Right cardiac atrium (tissue), 5 donors: Measurements from ENCODE around the gene TRIM71. TPM values are rescaled to one million over a fixed set of nuclear protein-coding genes. Genes with fewer than 3 reads are reported as not detected.

Experiments used
- ATAC-seq, 2 donors: fragments of 200-7000 bp; cut with Tn5 transposase; one replicate each; pipeline versions ENCODE4 v1.8.0 to v1.9.1; 2020; ENCODE audit warnings: moderate library complexity in 2 of 2, mild to moderate bottlenecking in 1 of 2
- DNase-seq, 3 donors: peaks; one replicate each; pipeline ENCODE4 v3.0.0-alpha.2; 2020
- H3K27ac ChIP-seq: one replicate; pipeline ENCODE4 v1.5.1; 2013; ENCODE audit warnings: mild to moderate bottlenecking, low read length, control low read depth, moderate library complexity
- H3K27me3 ChIP-seq: one replicate; pipeline ENCODE4 v1.6.1; 2013; ENCODE audit not compliant: control insufficient read depth, insufficient read depth
- H3K4me1 ChIP-seq: one replicate; pipeline ENCODE4 v1.6.1; 2013; ENCODE audit warnings: low read length; ENCODE audit not compliant: control insufficient read depth, insufficient read depth
- H3K4me3 ChIP-seq: one replicate; pipeline ENCODE4 v1.5.1; 2013; ENCODE audit warnings: low read length, control low read depth
- H3K9me3 ChIP-seq: one replicate; pipeline ENCODE4 v1.6.1; 2013; ENCODE audit warnings: low read length; ENCODE audit not compliant: control insufficient read depth
- WGBS: extraction: QIAGEN DNeasy Blood & Tissue Kit; methylation state at CpG from one replicate; pipeline ENCODE4 v1.1.7; 2013; 5-methylcytosine and 5-hydroxymethylcytosine counted together
- intact Hi-C, 4 donors: fragments of 100-400 bp; cut with DNase I; formaldehyde crosslinking; loops; one replicate each; pipeline versions ENCODE4 v1.11.0 to v1.14.0; 2022 to 2023
- polyA plus RNA-seq: library from polyadenylated mRNA; stranded (reverse); fragments of 200-250 nt; gene quantifications from one replicate; pipeline ENCODE4 v1.2.3, GENCODE V29; 2013
- total RNA-seq, 4 donors: library from RNA; stranded (reverse); fragmentation: NEBNext Ultra II Directional; extraction: Animal tissue kit (Norgen Biotek cat#: 25700); gene quantifications; one replicate each; pipeline ENCODE4 v1.2.1, GENCODE V29; 2021
- donor health status: healthy with polysubstance abuse.
- donor health status: DM: no; HTN: yes; CAD: no.
- donor health status: DM: no; HTN: no; CAD: no.
- donor health status: DM: no; HTN: yes; CAD: no; lungs with severe emphysema.
- donor health status: DM: yes; HTN: yes; CAD: no.

Gene TRIM71
- total and polyA plus RNA-seq, 5 donors = not detected

DNA sequence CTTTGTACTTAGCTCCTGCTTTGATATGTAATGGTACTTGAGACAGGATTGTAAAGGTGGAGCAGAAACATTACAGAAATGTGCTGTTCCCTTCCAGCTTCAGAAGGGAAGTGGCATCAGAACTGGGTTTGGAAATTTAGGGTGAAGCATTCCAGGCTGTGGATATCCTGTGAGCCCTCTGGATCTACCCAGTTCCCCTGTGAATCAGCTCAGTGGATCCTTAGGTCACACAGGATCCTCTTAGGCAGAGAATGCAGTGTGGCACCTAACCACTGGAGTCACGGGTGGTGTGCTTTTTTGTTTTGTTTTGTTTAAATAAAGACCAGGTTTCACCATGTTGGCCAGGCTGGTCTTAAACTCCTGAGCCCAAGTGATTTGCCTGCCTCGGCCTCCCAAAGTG, 66.0 kb downstream of the TRIM71 start:
- no peak overlapping the region for H3K27ac ChIP-seq
- no peak for ATAC-seq
- no peaks in the 10 kb centered on the region for H3K4me1 ChIP-seq
- intact Hi-C loops = no loop called here
- H3K27me3 ChIP-seq = no peaks in the 10 kb centered on the region
- no peaks in the 10 kb centered on the region for H3K9me3 ChIP-seq
- DNase-seq = no peak
- H3K4me3 ChIP-seq = no peak overlapping the region
- WGBS = 90% methylated on average over 2 of the region's 2 CpGs

DNA sequence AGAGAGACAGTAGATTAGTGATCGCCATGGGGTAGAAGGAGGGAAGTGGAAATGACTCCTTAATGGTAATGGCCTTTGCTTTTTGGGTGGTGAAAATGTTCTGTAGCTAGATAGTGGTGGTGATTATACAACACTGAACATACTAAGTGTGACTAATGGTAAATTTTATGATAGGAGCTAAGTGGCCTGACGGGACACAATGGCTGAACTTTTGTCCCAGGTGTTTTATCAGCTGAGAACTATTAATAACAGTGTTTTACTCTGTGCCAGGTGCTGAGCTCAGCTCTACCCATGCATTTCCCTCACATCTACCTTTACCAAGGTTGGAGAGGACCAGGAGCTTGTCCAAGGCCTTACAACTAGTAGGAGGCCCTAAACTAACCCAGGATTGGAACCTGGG, 66.8 kb downstream of the TRIM71 start:
- Histone ChIP-seq H3K4me1 (no peaks in the 10 kb centered on the region), H3K9me3 (no peaks in the 10 kb centered on the region), H3K27ac (no peak overlapping the region), H3K4me3 (no peak overlapping the region), H3K27me3 (no peaks in the 10 kb centered on the region)
- ATAC-seq (no peak), DNase-seq (no peak)
- WGBS = 83% methylated on average over 2 of the region's 2 CpGs
- intact Hi-C loops = no loop called here

DNA sequence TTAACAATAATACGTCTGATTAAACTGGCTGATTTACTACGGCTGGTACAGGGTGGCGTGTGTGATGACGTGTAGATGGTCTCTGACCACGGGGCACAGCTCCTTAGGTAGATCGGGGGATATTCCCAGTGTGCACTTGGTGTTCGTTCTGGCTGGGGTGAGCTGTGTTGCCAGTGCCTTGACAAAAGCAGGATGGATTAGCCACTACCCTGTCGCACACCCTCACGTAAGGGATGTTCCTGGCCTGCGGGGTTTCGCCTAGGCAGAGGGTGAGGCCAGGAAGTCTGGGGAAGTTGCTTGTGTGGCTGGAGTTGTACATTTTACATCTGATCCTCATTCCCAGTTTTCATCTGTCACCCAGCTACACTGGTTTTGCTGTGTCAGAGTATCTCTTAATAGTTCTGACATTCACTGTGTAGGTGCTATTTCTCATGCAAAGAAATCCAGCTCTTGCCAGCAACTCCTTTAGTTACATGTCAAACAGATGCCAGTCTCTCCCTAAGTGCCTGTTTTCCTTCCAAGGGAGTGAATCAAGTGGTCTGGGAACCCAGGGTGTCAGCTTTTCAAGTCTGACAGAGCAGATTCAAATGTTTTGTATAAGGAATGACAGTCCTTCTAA, 67.6 kb downstream of the TRIM71 start:
- no peak for ATAC-seq
- H3K27me3 ChIP-seq = no peaks in the 10 kb centered on the region
- H3K9me3 ChIP-seq = no peaks in the 10 kb centered on the region
- 91% methylated on average over 11 of the region's 11 CpGs for WGBS
- intact Hi-C loops = no loop called here
- H3K4me3 ChIP-seq = no peak overlapping the region
- no peak overlapping the region for H3K27ac ChIP-seq
- no peak for DNase-seq
- no peaks in the 10 kb centered on the region for H3K4me1 ChIP-seq

DNA sequence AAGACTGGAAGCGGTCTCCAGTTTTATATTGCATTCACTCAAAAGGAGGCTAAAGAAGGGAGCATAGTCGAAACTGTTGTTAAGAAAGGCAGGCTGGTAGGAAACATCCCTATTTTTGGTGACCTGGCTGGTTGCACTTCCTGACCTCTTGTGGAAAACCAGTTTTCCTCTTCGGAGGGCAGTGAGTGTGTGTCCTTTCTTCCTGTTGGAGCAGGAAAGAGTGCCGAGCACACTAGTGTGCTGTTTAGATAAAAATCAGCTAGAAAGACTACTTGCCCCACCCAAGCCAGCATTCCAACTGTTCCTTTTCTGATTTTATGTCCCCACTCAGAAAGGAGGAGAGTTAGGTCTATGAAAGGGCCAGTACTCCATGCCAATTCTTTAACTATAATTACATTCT, 68.5 kb downstream of the TRIM71 start:
- intact Hi-C loops = no loop called here
- no peak overlapping the region for H3K4me3 ChIP-seq
- H3K9me3 ChIP-seq = no peaks in the 10 kb centered on the region
- DNase-seq (no peak), ATAC-seq (no peak)
- no peak overlapping the region for H3K27ac ChIP-seq
- 67% methylated on average over 4 of the region's 4 CpGs for whole genome bisulfite sequencing
- H3K4me1 ChIP-seq = no peaks in the 10 kb centered on the region
- H3K27me3 ChIP-seq = no peaks in the 10 kb centered on the region

DNA sequence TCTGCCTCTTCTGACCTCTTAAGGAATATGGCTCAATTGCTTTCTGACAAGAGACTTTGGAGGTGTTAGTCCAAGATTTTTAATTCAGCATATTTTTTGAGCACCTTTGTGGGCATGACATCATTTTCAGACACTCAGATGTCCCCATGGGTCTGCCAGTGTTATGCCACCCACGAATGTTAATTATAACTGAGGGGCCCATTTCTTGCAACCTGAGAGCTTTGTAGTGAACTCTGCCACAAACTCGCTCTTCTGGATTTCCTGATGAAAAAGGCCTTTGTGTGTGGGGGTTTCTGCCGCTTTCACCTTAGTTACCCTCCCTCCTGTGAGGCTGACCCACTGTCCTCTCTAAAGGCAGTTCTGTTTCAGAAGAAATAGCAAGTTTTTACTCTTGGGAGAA, 69.1 kb downstream of the TRIM71 start:
- Histone ChIP-seq H3K4me3 (no peak overlapping the region), H3K27me3 (no peaks in the 10 kb centered on the region), H3K27ac (no peak overlapping the region), H3K4me1 (no peaks in the 10 kb centered on the region), H3K9me3 (no peaks in the 10 kb centered on the region)
- WGBS = 88% methylated on average over 3 of the region's 3 CpGs
- ATAC-seq = no peak
- DNase-seq = no peak
- intact Hi-C loops = no loop called here

DNA sequence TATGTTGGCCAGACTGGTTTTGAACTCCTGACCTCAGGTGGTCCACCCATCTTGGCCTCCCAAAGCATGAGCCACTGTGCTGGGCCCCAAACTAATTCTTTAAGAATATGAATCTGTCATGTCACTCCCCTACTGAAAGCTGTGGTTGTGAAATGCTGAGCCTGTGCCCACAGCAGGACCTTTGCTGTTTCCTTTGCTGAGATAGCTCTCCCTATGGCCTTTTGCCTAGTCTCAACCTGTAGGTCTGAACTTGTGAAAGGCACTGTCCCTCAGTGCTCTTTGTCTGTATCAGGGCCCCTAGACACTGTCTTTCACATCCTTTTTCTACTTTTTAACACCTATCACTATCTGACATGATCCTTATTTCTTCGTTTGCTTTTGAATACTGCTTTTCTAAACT, 70.9 kb downstream of the TRIM71 start:
- Histone ChIP-seq H3K27me3 (no peaks in the 10 kb centered on the region), H3K4me3 (no peak overlapping the region), H3K27ac (no peak overlapping the region), H3K4me1 (no peaks in the 10 kb centered on the region), H3K9me3 (no peaks in the 10 kb centered on the region)
- ATAC-seq (no peak), DNase-seq (no peak)
- intact Hi-C loops = no loop called here
- 89% methylated on average over 1 of the region's 1 CpG for WGBS

DNA sequence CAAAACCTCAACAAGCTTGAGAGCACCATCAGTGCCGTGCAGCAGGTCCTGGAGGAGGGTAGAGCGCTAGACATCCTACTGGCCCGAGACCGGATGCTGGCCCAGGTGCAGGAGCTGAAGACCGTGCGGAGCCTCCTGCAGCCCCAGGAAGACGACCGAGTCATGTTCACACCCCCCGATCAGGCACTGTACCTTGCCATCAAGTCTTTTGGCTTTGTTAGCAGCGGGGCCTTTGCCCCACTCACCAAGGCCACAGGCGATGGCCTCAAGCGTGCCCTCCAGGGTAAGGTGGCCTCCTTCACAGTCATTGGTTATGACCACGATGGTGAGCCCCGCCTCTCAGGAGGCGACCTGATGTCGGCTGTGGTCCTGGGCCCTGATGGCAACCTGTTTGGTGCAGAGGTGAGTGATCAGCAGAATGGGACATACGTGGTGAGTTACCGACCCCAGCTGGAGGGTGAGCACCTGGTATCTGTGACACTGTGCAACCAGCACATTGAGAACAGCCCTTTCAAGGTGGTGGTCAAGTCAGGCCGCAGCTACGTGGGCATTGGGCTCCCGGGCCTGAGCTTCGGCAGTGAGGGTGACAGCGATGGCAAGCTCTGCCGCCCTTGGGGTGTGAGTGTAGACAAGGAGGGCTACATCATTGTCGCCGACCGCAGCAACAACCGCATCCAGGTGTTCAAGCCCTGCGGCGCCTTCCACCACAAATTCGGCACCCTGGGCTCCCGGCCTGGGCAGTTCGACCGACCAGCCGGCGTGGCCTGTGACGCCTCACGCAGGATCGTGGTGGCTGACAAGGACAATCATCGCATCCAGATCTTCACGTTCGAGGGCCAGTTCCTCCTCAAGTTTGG, 72.9 kb downstream of the TRIM71 start:
- WGBS = 97% methylated on average over 42 of the region's 42 CpGs
- DNase-seq (no peak), ATAC-seq (no peak)
- Histone ChIP-seq H3K27ac (no peak overlapping the region), H3K4me1 (no peaks in the 10 kb centered on the region), H3K9me3 (no peaks in the 10 kb centered on the region), H3K4me3 (no peak overlapping the region), H3K27me3 (no peaks in the 10 kb centered on the region)
- intact Hi-C loops = no loop called here

DNA sequence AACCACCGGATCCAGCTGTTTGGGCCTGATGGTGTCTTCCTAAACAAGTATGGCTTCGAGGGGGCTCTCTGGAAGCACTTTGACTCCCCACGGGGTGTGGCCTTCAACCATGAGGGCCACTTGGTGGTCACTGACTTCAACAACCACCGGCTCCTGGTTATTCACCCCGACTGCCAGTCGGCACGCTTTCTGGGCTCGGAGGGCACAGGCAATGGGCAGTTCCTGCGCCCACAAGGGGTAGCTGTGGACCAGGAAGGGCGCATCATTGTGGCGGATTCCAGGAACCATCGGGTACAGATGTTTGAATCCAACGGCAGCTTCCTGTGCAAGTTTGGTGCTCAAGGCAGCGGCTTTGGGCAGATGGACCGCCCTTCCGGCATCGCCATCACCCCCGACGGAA, 73.6 kb downstream of the TRIM71 start:
- 93% methylated on average over 19 of the region's 19 CpGs for WGBS
- Histone ChIP-seq H3K27me3 (no peaks in the 10 kb centered on the region), H3K9me3 (no peaks in the 10 kb centered on the region), H3K4me3 (no peak overlapping the region), H3K4me1 (no peaks in the 10 kb centered on the region), H3K27ac (no peak overlapping the region)
- intact Hi-C loops = no loop called here
- DNase-seq = no peak
- ATAC-seq = no peak

DNA sequence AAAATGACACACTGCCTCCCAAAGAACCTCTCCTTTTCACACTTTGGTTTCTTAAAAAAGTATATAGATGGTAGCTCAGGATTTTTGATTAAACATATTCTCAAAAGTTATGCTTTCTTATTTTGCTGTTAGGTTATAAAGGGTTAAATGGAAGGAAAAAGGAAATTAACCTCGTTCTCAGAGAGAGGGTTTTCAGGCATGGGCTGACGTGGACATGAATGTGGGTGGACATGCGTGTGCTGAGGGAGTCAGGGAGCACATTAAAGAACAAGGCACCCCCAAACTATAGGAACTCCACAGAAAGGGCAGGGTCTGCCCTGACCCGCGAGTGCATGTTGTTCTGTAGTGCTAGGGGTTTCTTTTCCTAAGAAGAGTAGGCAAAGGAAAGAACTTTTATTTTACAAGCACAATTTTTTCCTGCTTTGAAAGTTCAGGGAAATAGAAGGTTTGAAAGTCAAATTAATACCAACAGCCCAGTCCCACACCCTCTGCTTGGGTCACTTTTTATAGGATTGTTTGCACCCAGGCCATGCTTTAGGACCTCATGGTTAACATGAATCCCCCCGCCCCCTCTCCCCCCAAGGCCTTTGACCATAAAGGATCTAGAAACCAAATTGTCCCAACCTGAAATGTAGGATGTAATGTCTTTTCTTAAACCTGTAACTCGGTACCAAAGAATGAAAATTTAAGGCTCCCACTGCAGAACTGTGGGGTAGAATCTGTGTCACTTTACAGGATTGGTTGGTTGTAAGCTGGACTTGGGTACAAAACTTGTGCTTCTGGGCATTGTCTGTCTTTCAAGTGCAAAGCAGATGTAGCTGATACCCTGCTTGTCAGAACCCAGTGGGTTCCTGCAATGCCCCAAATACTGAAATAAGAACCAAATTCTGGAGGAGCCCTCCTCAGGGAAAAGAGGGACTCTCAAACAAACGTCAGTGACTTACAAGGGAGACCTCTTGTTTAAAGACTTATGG, 75.1 kb downstream of the TRIM71 start:
- WGBS = 60% methylated on average over 8 of the region's 8 CpGs

DNA sequence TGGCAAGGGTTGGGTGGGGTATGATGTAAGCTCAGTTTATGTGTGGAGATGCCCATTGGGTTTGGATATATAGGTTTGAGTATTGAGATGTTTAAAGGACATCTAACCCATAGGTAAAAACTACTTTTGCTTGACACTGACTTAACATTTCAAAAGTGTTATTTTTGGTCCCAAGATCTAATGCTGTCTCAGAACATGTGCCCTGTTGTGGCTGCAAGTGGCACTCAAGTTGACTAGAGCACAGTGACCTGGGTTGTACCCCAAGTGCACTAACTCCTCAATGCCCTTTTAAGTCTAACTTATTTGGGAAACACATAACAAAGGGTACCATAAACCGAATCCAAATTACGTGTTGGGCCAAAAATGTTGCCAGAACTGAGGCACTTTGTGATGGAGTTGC, 77.2 kb downstream of the TRIM71 start:
- Histone ChIP-seq H3K27me3 (no peaks in the 10 kb centered on the region), H3K27ac (no peak overlapping the region), H3K4me1 (no peaks in the 10 kb centered on the region), H3K4me3 (no peak overlapping the region), H3K9me3 (no peaks in the 10 kb centered on the region)
- intact Hi-C loops = no loop called here
- DNase-seq (no peak), ATAC-seq (no peak)
- WGBS = 79% methylated on average over 2 of the region's 2 CpGs

More for the DNA sequence above, 75.1 kb downstream of the TRIM71 start:
- no peaks in the 10 kb centered on the region for H3K4me1 ChIP-seq
- no peak overlapping the region for H3K4me3 ChIP-seq
- H3K27ac ChIP-seq = no peak overlapping the region
- ATAC-seq (no peak), DNase-seq (no peak)
- no peaks in the 10 kb centered on the region for H3K27me3 ChIP-seq
- intact Hi-C loops = no loop called here
- H3K9me3 ChIP-seq = no peaks in the 10 kb centered on the region

DNA sequence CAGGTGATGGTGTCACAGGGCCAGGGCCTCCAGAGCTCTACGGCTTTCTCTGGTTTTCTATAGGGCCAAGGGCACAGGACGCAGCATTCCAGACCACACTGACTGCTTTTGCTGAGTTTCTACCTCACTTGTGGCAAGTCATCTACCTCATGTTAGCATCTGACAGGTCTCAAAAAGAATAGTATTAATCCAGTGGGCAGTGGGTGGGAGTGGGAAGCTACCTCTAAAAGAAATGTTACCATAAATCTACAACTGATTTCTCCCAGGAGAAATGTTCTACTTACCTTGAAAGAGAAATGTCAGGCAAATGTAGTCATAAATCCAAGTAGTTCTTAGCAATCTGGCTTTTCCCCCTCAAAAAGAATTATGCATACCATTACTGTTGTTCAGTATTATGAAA, 77.9 kb downstream of the TRIM71 start:
- Histone ChIP-seq H3K4me1 (no peaks in the 10 kb centered on the region), H3K27ac (no peak overlapping the region), H3K27me3 (no peaks in the 10 kb centered on the region), H3K9me3 (no peaks in the 10 kb centered on the region), H3K4me3 (no peak overlapping the region)
- WGBS = 94% methylated on average over 2 of the region's 2 CpGs
- no peak for ATAC-seq
- intact Hi-C loops = no loop called here
- DNase-seq = no peak
